Left colon (tissue), 2 donors: ENCODE results near the gene UQCC2. TPM values are rescaled to one million over a fixed set of nuclear protein-coding genes. Genes with fewer than 3 reads are reported as not detected.
A peak's percentile ranks its signal among the peaks of the same experiment; 100 is the strongest.

ENCODE experiments used
- ATAC-seq: fragments of 200-7000 bp; cut with Tn5 transposase; one replicate; pipeline ENCODE4 v1.9.1; 2020; ENCODE audit warnings: mild to moderate bottlenecking, moderate library complexity
- DNase-seq, 2 donors: peaks; one replicate each; pipeline ENCODE4 v3.0.0-alpha.2; 2020
- intact Hi-C, 2 donors: fragments of 100-400 bp; cut with DNase I in 1 of 2; cut with micrococcal nuclease in 1 of 2; formaldehyde crosslinking; loops; one replicate each; pipeline versions ENCODE4 v1.11.2 to v1.14.0; 2022; cut with DNase I, micrococcal nuclease
- total RNA-seq, 2 donors: library from RNA; stranded (reverse); fragmentation: NEBNext Ultra II Directional; extraction: Animal tissue kit (Norgen Biotek cat#: 25700); gene quantifications; one replicate each; pipeline ENCODE4 v1.2.1, GENCODE V29; 2021
- donor health status: DM: no; HTN: no; CAD: no.
- donor health status: DM: yes; HTN: yes; CAD: no.

UQCC2 gene
- total RNA-seq, 2 donors from 2014 or later, result 40.5 to 52.6 TPM

- intact Hi-C loops, result no loop called here
- no peak for DNase-seq
- no peak for ATAC-seq
These were observed 27.0 kb downstream of the UQCC2 start for GRCh38 chr6:33684428-33684896.

- ATAC-seq, result no peak
- DNase-seq, result no peak
- intact Hi-C loops, result no loop called here
These were observed 27.7 kb downstream of the UQCC2 start for GRCh38 chr6:33683576-33684427.

- DNase-seq (no peak), ATAC-seq (no peak)
- intact Hi-C loops, result no loop called here
These were observed 28.4 kb downstream of the UQCC2 start for GRCh38 chr6:33683051-33683571.

- no peak for ATAC-seq
- no peak for DNase-seq
- intact Hi-C loops, result no loop called here
These were observed 29.2 kb downstream of the UQCC2 start for GRCh38 chr6:33682341-33682740.

- DNase-seq (no peak), ATAC-seq (no peak)
- intact Hi-C loops, result no loop called here
These were observed 31.7 kb downstream of the UQCC2 start for GRCh38 chr6:33679761-33680160.

- intact Hi-C loops, result no loop called here
- ATAC-seq, result no peak
- no peak for DNase-seq
These were observed 32.5 kb downstream of the UQCC2 start for GRCh38 chr6:33678932-33679490.

GRCh38 chr6:33678233-33678931 is 33.1 kb downstream of the UQCC2 start:
- ATAC-seq, result no peak
- intact Hi-C loops, result no loop called here

GRCh38 chr6:33677689-33678088 is 33.8 kb downstream of the UQCC2 start:
- no peak for ATAC-seq
- intact Hi-C loops, result no loop called here
- no peak for DNase-seq

More at GRCh38 chr6:33678233-33678931, 33.1 kb downstream of the UQCC2 start:
- DNase-seq, result no peak

- intact Hi-C loops, result no loop called here
- DNase-seq, result no peak
- ATAC-seq, result peak; percentile 15
These were observed 34.3 kb downstream of the UQCC2 start for GRCh38 chr6:33677143-33677660.

- intact Hi-C loops, result no loop called here
These were observed 34.9 kb downstream of the UQCC2 start for GRCh38 chr6:33676416-33677142.

GRCh38 chr6:33675968-33676367 is 35.5 kb downstream of the UQCC2 start:
- intact Hi-C loops, result no loop called here
- ATAC-seq, result no peak
- DNase-seq, result no peak

More at GRCh38 chr6:33676416-33677142, 34.9 kb downstream of the UQCC2 start:
- ATAC-seq (peak; percentile 6), DNase-seq (no peak)

GRCh38 chr6:33673851-33674250 is 37.6 kb downstream of the UQCC2 start:
- ATAC-seq, result no peak
- intact Hi-C loops, result no loop called here
- no peak for DNase-seq

- ATAC-seq, result no peak
- peak; percentile 25 to 49 for DNase-seq
- intact Hi-C loops, result no loop called here
These were observed 38.7 kb downstream of the UQCC2 start for GRCh38 chr6:33672808-33673207.

- no peak for ATAC-seq
- no peak for DNase-seq
- intact Hi-C loops, result no loop called here
These were observed 39.8 kb downstream of the UQCC2 start for GRCh38 chr6:33671744-33672072.

- ATAC-seq, result no peak
- no peak for DNase-seq
- intact Hi-C loops, result no loop called here
These were observed 40.3 kb downstream of the UQCC2 start for GRCh38 chr6:33670971-33671743.

- no peak for ATAC-seq
- no peak for DNase-seq
- intact Hi-C loops, result no loop called here
These were observed 41.3 kb downstream of the UQCC2 start for GRCh38 chr6:33670086-33670660.

- DNase-seq, result peak; percentile 81 to 87
- peak; percentile 95 for ATAC-seq
- intact Hi-C loops, result no loop called here
These were observed 42.6 kb downstream of the UQCC2 start for GRCh38 chr6:33668914-33669313.

GRCh38 chr6:33668328-33668727 is 43.2 kb downstream of the UQCC2 start:
- intact Hi-C loops, result no loop called here
- DNase-seq (no peak), ATAC-seq (no peak)
